ENCODE data around the gene PGRMC1.
"Not testable (repeated sequence)": the region's sequence is repeated elsewhere in the genome, so short reads cannot be mapped to it uniquely, and the experiment has no call there.

GRCh38 chrX:119210931-119211648 is 25.0 kb upstream of the PGRMC1 start:
- TF ChIP-seq CTCF, POLR2A (IDR thresholded peaks at IDR 0.05): not testable (repeated sequence)
